ENCODE measurements around the gene DGLUCY.
"Not testable (repeated sequence)": the region's sequence is repeated elsewhere in the genome, so short reads cannot be mapped to it uniquely, and the experiment has no call there.

Gene DGLUCY

GRCh38 chr14:91108941-91109611, 4.8 kb upstream of the DGLUCY start:
- no peak for DNase-seq (ENCODE audit: low spot score)

- no peak for DNase-seq (ENCODE audit: low spot score)
Observed at GRCh38 chr14:91111443-91111842, 2.4 kb upstream of the DGLUCY start.

- DNase-seq (ENCODE audit: low spot score), result no peak
Observed at GRCh38 chr14:91112194-91112593, 1.7 kb upstream of the DGLUCY start.

GRCh38 chr14:91114079-91115065, 499 bp downstream of the DGLUCY start:
- DNase-seq (ENCODE audit: low spot score), result peak; percentile 94

- DNase-seq (ENCODE audit: low spot score), result peak; percentile 19
Observed at GRCh38 chr14:91115986-91116770, 2.3 kb downstream of the DGLUCY start.

- DNase-seq (ENCODE audit: low spot score), result no peak
Observed at GRCh38 chr14:91116913-91117588, 3.2 kb downstream of the DGLUCY start.

- DNase-seq (ENCODE audit: low spot score), result no peak
Observed at GRCh38 chr14:91117960-91118359, 4.1 kb downstream of the DGLUCY start.

- no peak for DNase-seq (ENCODE audit: low spot score)
Observed at GRCh38 chr14:91118511-91119068, 4.7 kb downstream of the DGLUCY start.

- no peak for DNase-seq (ENCODE audit: low spot score)
Observed at GRCh38 chr14:91119556-91120311, 5.9 kb downstream of the DGLUCY start.

- no peak for DNase-seq (ENCODE audit: low spot score)
Observed at GRCh38 chr14:91123201-91123600, 9.3 kb downstream of the DGLUCY start.

- DNase-seq (ENCODE audit: low spot score), result not testable (repeated sequence)
Observed at GRCh38 chr14:91124406-91125270, 10.8 kb downstream of the DGLUCY start.

GRCh38 chr14:91125271-91125660, 11.4 kb downstream of the DGLUCY start:
- no peak for DNase-seq (ENCODE audit: low spot score)

- DNase-seq (ENCODE audit: low spot score), result no peak
Observed at GRCh38 chr14:91125801-91126200, 11.9 kb downstream of the DGLUCY start.

- DNase-seq (ENCODE audit: low spot score), result no peak
Observed at GRCh38 chr14:91126761-91127160, 12.9 kb downstream of the DGLUCY start.

- no peak for DNase-seq (ENCODE audit: low spot score)
Observed at GRCh38 chr14:91127401-91127801, 13.5 kb downstream of the DGLUCY start.

- no peak for DNase-seq (ENCODE audit: low spot score)
Observed at GRCh38 chr14:91127924-91128323, 14.1 kb downstream of the DGLUCY start.

GRCh38 chr14:91128699-91129098, 14.8 kb downstream of the DGLUCY start:
- DNase-seq (ENCODE audit: low spot score), result no peak

- no peak for DNase-seq (ENCODE audit: low spot score)
Observed at GRCh38 chr14:91129261-91129660, 15.4 kb downstream of the DGLUCY start.

- no peak for DNase-seq (ENCODE audit: low spot score)
Observed at GRCh38 chr14:91135039-91135438, 21.2 kb downstream of the DGLUCY start.
